ENCODE measurements around the gene SCNN1B.
"Not testable (repeated sequence)": the region's sequence is repeated elsewhere in the genome, so short reads cannot be mapped to it uniquely, and the experiment has no call there.

Gene SCNN1B

DNA sequence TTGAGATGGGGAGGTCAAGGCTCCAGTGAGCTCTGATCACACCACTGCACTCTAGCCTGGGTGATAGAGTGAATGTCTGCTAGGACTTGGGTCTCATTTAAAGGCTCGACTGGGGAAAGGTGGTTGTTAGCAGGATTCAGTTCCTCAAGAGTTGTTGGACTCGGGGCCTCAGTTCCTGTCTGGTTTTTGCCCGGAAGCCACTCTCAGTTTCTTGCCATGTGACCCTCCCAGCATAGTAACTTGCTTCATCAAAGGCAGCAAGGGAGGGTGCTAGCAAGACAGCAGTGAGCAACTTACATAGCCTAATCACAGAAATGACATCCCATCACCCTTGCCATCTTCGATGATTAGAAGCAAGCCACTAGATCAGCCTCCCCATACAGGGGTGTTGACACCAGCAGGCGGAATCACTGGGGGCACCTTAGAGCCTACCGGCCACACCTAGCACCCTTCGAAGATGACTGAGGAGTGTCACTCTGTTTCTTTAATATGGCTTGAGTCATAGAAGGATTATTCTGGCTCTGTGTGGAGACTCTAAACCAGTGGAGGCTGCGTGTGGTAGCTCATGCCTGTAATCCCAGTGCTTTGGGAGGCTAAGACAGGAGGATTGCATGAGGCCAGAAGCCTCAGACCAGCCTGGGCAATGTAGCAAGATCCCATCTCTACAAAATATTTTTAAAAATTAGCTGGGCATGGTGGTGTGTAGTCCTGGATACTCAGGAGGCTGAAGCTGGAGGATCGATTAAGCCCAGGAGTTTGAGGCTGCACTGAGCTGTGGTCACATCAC, 13.2 kb upstream of the SCNN1B start:
- DNase-seq (ENCODE audit: low read depth, low spot score) = no peak

DNA sequence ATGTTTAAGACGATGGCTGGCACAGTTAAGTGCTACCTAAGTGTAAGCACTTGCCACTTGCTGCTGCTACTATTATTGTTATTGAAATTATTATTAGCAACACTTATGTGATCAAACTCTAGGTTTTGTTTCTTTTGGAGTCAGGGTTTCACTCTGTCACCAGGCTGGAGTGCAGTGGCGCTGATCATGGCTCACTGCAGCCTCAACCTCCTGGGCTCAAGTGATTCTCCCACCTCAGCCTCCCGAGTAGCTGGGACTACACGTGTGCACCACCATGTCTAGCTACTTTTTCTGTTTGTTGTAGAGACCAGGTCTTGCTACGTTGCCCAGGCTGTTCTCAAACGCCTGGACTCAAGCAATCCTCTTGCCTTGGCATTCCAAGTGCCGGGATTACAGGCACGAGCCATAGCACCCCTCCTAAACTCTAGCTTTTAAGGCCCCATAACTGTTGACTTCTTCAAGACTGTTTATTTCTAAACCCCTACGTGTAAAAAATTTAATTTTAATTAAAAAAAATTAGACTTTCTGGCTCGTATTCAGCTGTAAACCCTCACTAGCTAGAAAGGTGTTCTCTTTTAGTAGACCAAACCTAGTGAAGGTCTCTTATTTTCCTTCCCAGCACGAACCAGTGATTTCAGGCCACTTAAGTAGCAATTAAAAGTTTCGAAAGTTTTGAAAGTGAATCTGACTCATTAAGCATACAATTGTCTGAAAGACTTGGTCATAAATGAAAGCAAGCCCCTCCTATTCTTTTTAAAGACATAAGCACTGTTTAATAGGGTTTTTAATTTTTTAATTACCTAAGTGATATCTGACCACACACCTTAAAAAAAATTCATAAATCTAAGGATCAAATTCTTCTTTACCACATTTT, 11.7 kb upstream of the SCNN1B start:
- no peak for DNase-seq (ENCODE audit: low read depth, low spot score)

DNA sequence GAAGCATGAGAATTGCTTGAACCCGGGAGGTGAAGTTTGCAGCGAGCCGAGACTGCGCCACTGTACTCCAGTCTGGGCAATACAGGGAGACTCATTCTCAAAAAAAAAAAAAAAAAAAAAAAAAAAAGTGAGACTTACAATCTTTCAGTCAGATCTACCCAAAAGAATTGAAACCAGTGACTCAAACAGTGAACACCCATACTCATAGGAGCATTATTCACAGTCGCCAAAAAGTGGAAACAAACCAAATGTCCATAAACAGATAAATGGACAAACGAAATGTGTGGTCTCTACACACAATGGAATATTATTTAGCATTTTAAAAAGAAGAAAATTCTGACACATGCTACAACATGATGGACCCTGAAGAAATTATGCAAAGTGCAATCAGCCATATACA, 9.1 kb upstream of the SCNN1B start:
- DNase-seq (ENCODE audit: low read depth, low spot score) = no peak

DNA sequence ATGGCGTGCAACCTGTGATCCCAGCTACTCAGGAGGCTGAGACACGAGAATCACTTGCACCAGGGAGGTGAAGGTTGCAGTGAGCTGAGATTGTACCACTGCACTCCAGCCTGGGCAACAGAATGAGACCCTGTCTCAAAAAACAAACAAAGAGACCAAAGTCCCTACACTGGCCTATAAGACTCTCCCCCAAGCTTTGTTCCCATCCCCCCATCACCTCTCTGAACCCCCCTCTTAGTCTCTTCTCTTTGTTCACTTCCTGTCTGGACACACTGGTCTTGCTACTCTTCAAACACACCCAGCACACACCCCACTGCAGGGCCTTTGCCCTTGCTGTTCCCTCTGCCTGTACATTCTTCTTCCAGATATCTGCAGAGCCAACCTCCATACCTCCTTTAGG, 7.8 kb upstream of the SCNN1B start:
- no peak for DNase-seq (ENCODE audit: low read depth, low spot score)

DNA sequence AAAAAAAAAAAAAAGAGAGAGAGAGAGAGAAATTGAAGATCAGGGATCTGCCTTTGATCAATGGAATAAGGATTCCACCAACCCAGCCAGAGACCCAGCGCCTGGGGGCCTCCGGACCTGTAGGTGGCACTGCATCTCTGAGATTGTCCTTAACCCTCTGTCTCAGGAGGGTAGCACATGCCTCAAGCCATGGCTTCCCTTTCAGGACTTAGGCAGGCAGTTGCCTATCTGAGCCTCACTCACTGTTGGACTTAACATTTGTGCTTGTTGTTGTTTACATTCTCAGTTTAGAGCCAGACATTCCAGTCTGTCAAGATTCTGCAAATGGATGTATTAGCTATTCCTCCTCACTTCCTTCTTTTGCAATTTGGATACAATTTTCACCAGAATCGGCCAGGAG, 5.1 kb upstream of the SCNN1B start:
- DNase-seq (ENCODE audit: low read depth, low spot score) = no peak

DNA sequence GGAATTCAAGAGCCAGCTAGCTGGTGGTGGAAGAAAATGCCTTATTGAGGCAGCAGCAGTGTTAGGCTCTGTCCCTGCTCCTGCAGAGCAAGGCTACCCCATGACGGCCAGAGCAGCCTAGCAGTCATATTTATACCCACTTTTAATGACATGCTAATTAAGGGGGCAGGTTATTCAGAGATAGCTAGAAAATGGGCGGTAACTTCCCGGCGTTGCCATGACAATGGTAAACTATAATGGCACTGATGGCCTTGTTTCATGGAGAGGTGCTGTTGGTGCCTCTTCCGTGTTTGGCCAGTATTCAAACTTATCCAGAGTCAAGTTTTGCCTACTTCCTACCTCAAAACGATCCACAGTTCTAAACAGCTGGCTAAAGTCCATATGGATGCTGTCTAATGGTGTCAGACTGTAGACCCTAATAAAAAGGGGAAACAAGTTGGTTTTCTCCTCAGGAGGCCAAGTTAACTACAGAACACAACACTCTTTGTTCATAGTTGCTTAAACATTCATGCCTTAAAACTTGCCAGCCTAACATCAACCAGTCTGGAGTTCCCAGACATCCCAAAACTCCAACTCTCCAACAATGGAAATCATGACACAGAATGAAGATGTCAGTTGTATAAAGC, 3.7 kb upstream of the SCNN1B start:
- DNase-seq (ENCODE audit: low read depth, low spot score) = no peak

DNA sequence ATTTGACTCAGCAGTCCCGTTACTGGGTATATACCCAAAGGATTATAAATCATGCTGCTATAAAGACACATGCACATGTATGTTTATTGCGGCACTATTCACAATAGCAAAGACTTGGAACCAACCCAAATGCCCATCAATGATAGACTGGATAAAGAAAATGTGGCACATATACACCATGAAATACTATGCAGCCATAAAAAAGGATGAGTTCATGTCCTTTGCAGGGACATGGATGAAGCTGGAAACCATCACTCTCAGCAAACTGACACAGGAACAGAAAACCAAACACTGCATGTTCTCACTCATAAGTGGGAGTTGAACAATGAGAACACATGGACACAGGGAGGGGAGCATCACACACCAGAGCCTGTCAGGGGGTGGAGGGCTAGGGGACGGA, 2.3 kb upstream of the SCNN1B start:
- not testable (repeated sequence) for DNase-seq (ENCODE audit: low read depth, low spot score)

DNA sequence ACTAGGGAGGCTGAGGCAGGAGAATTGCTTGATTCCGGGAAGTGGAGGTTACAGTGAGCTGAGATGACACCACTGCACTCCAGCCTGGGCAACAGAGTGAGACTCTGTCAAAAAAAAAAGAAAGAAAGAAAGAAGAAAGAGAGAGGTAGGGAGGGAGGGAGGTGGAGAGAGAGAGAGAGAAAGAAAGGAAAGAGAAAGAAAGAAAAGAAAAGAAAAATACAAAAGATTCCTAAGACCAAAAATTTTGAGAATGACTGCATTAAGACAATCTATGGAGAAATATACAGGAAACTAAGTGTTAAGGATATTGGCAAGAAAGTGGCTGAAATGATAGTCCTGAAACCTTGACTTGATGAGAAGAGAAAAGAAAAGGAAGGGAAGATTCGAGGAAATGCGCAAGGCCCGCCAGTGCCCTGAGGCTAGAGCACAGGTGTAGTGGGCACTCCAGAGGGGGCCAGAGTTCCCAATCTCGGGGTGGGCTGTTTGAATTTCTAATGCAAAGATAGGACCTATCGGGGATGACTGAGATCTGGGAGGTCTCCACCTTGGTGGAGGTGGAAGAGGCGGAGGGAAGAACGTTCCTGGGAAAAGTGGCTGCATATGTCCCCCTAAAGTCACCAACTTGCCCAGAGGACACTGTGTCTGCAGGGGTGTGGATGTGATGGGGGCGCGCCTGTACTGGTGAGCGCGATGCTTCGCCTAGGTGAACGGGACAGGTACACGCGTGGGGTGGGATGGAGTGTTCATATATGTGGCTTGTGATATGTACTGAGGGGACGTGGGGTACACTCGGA, 654 bp upstream of the SCNN1B start:
- no peak for DNase-seq (ENCODE audit: low read depth, low spot score)

DNA sequence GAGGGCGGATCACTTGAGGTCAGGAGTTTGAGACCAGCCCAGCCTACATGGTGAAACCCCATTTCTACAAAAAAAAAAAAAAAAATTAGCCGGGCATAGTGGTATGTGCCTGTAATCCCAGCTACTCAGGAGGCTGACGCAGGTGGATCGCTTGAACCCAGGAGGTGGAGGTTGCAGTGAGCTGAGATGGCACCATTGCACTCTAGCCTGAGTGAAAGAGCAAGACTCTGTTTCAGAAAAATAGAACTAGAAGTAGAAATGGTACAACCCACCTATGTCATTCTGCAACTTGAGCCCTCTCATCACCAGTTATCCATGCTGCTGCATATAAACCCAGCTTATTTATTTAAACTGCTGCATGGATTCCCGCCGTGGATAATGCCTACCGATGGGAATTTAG, 1.6 kb downstream of the SCNN1B start:
- DNase-seq (ENCODE audit: low read depth, low spot score) = no peak

DNA sequence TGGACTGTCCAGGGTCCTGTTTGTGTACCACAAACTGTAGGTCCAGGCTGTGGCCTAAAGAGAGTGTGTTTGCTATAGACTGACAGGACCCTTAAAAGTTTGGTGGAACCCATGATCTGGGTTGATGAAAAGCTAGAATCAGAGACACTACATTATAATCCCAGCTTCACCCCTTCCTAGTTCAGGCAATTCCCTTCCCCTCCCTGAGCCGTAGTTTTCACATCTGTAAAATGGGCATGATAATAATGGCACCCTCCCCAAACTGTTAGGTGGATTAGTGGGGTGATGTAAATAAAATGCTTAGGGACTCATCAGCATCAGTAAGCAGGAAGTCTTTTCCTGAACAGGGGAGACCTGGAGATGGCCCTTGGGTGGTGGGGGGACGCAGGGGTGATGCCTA, 2.5 kb downstream of the SCNN1B start:
- no peak for DNase-seq (ENCODE audit: low read depth, low spot score)

DNA sequence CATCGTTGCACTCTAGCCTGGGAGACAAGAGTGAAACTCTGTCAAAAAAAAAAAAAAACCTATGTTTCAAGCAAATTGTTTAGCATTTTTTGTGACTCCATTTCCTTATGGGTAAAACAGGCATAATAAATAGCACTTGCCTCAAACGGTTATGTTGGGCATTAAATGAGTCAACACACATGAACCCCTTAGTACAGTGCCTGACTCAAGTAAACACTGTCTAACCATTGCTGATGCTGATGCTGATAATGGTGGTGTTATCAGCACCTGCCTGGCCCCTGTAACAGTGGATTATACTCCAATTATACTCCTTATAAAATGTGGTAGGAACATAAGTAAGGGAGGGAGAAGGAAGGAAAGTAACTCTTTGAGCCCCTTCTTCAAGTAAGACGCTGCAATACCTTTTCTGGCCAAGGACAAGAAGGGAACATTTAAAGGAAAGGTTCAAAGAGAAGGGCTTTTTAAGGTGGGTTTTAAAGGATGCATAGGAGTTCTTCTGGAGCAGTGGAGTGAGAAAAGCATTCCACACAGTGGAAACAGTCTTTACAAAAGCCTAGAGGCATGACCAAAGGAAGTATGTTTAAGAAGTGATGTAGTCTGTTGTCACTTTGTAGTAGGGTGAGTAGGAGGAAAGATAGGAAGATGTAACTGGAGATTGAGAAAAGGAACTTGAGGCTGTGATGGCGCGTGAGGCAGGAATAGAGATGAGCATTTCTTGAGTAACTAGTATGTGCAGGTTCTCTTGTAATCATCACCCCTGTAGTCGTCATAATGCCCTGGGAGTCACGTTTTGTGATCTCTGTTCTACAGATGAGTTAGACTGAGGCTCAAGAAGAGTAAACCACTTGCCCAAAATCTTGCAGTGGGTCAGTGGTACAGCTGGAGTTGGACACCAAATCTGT, 4.3 kb downstream of the SCNN1B start:
- no peak for DNase-seq (ENCODE audit: low read depth, low spot score)

DNA sequence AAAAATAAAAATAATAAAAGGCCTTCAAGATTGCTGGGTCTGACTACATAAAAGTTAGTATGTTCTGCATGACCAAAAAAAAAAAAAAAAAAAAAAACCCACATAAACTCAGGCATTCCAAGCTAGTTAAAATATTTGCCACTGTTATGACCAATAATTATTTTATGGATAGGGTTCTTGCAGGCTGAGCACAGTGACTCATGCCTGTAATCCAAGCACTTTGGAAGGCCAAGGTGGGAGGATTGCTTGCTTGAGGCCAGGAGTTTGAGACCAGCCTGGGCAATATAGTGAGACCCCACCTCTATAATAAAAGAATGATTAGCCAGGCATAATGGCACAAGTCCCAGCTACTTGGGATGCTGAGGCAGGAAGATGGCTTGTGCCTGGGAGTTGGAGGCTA, 8.1 kb downstream of the SCNN1B start:
- no peak for DNase-seq (ENCODE audit: low read depth, low spot score)

DNA sequence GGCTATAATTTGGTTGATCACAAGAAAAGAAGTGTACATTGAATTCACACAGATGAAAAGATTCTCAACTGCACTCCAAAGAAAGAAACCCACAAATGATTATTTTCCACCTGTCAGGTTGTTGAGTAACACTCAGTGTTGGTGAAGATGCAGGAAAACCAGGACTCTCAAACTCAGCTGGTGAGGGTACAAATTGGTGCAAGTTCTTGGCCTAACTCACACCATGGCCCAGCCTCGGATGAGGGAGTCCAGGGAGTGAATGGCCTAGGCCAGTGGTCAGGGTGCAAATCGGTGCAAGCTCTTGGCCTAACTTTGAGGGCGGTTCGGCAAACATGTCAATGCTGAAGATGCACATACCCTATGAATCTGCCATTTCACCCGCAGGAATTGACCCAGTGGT, 8.6 kb downstream of the SCNN1B start:
- DNase-seq (ENCODE audit: low read depth, low spot score) = no peak

DNA sequence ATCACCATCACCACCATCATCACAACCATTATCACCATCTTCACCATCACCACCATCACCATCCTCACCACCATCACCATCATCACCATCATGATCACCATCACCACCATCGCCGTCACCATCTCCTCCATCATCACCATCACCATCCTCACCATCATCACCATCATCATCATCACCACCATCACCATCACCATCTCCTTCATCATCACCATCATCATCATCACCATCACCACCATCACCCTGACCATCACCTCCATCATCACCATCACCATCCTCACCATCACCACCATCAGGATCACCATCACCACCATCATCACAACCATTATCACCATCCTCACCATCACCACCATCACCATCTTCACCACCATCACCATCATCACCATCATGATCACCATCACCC, 14.1 kb downstream of the SCNN1B start:
- no peak for DNase-seq (ENCODE audit: low read depth, low spot score)

DNA sequence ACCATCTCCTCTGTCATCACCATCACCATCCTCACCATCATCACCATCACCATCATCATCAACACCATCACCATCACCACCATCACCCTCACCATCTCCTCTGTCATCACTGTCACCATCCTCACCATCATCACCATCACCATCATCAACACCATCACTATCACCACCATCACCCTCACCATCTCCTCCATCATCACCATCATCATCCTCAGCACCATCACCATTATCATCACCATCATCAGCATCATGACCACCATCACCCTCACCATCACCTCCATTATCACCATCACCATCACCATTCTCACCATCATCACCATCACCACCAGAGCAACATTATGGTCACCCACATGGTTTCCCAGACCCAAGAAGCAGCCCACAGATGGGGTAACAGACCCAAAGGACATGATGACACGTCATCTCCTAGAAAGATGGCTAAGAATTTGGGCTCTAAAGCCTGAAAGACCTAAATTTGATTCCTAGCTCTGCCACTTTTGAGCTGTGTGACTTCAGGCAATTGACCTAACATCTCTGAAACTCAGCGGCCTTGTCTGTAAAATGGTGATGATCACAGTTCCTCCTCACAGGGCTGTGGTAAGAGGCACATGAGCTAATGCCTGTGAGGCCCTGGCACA, 14.6 kb downstream of the SCNN1B start:
- DNase-seq (ENCODE audit: low read depth, low spot score) = no peak

DNA sequence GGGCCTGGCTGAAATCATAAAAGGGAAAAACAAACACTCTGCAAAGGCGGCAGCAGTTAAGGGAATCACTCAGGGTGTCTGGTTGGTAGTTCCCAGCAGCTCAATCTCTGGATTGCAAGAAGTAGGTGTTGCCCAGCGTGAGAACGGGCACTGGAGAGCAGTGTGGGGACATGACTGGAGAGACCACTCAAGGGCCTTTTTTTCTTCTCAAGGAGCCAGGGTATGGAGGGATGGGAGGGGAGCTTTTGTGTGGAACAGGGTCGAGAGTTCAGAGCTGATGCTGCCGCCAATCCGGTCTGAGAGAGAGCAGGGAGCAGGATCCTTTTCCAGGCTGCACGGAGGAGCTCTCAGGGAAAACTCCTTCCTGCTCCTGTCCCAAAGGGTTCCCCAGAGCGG, 15.2 kb downstream of the SCNN1B start:
- DNase-seq (ENCODE audit: low read depth, low spot score) = no peak

DNA sequence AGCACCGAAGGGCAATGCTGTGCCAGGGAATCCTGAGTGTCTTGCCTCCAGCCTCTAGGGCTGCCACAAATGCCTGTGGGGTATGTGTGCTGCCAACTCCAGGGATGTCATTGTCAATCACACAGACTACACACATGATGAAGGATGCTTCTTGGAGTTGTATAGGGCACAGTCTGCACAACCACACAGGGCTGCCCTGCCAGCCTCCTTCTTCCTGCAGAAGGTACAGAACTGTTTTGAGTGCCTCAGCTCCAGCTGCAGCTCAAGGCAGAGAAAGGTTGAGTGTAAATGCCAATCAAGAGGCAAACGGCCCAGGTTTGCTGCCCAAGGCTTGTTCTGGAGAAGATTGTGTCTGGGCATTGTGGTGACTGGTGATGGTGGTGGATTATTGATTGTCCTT, 15.6 kb downstream of the SCNN1B start:
- no peak for DNase-seq (ENCODE audit: low read depth, low spot score)

DNA sequence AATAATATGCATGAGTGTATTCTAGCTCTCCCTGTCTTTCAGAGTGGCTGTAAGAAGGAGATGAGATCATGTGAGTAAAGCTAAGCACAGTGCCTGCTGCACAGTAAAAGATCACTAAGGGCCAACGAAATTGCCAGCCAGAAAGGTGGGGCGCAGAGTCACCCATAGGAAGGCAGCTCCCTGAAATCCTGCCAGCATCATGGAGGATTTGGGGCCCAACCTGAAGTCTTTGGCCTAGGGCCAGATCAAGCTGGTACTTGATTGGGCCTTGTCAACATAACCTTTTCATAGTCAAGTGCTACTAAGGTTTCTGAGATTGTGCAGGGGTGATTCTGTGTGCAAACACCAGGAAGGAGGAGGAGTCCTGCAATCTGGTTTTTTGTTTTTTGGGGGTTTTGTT, 16.5 kb downstream of the SCNN1B start:
- no peak for DNase-seq (ENCODE audit: low read depth, low spot score)

DNA sequence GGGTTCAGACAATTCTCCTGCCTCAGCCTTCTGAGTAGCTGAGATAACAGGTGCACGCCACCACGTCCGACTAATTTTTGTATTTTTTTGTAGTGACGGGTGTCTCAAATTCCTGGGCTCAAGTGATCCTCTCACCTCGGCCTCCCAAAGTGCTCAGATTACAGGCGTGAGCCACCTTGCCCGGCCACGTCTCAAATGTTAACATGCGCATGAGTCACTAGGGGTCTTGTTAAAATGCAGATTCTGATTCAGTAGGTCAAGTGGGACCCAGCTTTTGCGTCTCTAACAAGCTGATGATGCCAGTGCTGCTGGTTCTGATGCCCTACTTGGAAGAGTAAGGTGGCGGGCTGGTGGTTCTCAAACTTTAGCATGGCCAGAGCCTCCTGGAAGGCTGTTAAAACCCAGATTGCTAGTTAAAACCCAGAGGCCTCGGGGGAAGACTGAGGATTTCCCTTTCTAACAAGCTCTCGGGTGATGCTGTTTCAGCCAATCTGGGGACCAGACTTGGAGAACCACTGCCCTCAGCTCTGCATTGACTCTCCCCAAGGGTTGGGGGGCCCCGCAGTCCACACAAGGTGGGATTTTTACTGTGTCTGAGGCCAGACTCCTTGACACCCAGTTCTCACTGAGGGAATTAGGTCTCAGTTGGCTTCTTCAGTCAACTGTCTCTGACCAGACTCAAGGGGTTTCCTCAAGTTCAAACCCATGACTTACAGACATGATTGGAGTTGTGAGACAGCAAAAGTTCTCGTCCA, 17.9 kb downstream of the SCNN1B start:
- DNase-seq (ENCODE audit: low read depth, low spot score) = no peak

DNA sequence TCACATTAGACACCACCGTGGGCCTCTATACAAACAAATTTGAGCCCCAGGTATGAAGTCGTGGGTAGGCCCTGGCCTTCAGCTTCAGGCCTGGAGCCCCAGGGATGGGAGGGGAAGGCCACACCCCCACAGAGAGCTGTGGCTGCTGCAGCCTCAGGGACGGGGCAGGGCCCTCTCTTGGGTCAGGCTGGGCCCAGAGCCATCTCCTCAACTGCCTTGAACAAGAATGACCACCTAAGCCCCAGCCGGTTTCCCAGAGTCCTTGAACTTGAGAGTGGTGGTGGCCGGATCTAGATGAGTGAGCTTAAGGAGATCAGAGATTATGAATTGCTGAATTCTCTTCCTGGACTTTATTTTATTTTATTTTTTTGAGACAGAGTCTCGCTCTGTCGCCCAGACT, 18.6 kb downstream of the SCNN1B start:
- DNase-seq (ENCODE audit: low read depth, low spot score) = no peak
